PC-3 (cell line): Measurements from ENCODE around the gene BCAS1.

Experiments
- CTCF ChIP-seq: fragments of 300-600 bp; sonication (generic); conservative IDR thresholded peaks from 2 replicates; pipeline ENCODE4 v1.5.1; 2017; ENCODE audit warnings: antibody characterized with exemption, low read depth, mild to moderate bottlenecking, low read length
- EZH2 ChIP-seq: fragments of 300-600 bp; sonication (generic); IDR thresholded peaks from one replicate; pipeline ENCODE4 v1.6.1; 2017; ENCODE audit warnings: antibody characterized with exemption, mild to moderate bottlenecking, low read length; ENCODE audit not compliant: unreplicated experiment
- EZH2phosphoT487 ChIP-seq: fragments of 300-600 bp; sonication (generic); IDR thresholded peaks from 2 replicates; pipeline ENCODE4 v1.6.1; 2018; ENCODE audit warnings: mild to moderate bottlenecking, antibody characterized with exemption, low read length, borderline replicate concordance

GRCh38 chr20:53901064-53901463 lies 169.3 kb downstream of the BCAS1 start:
- TF ChIP-seq EZH2, result no peak
- no peak for TF ChIP-seq CTCF
- no peak for TF ChIP-seq EZH2phosphoT487
